ENCODE measurements around the gene SFMBT1.
"Not testable (repeated sequence)": the region's sequence is repeated elsewhere in the genome, so short reads cannot be mapped to it uniquely, and the experiment has no call there.

The SFMBT1 gene

DNA sequence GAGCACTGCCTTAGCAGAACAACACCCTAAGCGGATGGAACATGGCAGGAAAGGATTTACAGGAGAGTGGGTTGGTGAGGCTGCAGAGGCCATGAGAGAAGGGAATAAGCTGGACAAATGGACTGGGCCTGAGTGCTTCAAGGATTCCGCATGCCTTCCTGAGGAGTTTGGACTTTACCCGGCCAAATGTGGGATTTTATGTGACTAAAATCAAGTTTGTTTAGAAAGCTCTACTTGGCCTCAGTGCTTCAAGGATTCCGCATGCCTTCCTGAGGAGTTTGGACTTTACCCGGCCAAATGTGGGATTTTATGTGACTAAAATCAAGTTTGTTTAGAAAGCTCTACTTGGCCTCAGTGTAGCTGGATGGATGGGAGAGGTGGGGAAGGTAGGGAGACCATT lies 10.9 kb downstream of the SFMBT1 start:
- DNase-seq, result not testable (repeated sequence)

DNA sequence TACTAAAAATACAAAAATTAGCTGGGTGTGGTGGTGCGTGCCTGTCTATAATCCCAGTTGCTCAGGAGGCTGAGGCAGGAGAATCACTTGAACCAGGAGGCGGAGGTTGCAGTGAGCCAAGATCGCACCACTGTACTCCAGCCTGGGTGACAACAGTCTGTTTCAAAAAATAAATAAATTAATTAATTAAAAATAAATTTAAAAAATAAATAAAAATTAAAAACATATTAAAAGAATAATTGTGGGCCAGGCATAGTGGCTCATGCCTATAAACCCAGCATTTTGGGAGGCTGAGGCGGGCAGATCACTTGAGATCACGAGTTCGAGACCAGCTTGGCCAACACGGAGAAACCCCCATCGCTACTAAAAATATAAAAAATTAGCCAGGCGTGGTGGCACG lies 11.5 kb downstream of the SFMBT1 start:
- not testable (repeated sequence) for DNase-seq

DNA sequence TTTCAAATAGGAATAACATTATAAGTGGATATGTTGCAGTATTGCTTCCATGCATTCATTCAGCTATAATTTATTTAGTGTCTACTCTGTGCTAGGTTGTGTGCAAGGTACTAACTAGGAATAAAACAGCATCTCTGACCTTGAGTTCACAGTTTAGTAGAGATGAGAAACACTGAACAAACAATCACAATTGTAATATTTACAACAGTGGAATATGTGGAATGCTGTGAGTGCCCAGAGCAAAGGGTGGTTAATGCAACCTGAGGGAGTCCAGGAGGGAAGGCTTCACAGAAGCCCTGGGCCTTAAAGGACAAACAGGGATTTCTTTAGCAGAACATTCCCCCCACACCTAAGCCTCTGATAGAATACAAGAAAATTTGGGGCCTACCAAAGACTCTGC lies 13.3 kb downstream of the SFMBT1 start:
- DNase-seq, result no peak

DNA sequence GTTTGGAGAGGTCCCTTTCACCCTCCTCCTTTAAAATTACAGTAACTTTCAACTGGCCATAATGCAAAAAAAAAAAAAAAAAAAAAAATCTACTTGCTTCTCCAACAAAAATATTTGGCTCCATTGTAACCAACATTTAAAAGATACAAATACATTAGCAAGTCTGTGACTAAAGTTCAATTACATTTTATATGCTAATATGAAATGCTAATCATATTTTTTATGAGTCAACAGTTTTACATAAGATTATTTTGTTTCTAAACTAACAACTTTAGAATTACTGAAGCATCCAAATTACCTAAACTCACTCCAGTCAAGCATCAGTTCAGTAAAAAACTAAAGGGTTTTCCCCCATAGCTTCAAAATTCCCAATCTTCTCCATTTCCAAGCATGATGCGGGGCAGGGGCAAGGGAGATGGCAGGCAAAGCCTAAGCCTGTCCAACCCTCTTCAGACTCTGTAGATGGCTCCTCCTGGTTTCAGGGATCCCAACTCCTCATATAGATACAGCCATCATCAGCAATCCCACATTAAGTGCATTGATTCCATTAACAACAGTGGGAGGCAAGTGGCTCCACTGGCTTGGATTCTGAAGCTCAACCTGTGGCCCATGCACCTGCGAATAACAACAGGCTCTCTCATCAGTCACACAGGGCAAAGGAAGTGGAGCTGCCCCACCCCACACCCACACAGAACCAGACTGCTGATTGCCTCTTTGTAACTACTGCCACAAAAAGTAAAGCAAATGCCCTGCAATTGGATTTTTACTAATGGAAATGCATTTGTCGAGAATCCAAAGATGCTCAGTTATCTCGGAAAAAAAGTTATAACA lies 15.0 kb downstream of the SFMBT1 start:
- no peak for DNase-seq

DNA sequence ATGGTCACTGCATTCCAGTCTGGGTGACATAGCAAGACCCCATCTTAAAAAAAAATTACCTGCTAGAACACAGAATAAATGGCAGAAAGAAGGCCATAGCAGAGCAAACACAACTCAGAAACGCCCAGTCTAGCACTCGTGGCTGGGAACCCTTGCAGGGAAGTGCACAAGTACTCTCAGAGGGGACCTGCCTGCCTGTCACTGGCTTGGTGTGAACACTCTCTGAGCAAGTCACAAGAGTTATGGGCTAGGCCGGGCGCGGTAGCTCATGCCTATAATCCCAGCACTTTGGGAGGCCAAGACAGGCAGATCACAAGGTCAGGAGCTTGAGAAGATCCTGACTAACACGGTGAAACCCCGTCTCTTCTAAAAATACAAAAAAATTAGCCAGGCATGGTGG lies 17.2 kb downstream of the SFMBT1 start:
- DNase-seq, result no peak

DNA sequence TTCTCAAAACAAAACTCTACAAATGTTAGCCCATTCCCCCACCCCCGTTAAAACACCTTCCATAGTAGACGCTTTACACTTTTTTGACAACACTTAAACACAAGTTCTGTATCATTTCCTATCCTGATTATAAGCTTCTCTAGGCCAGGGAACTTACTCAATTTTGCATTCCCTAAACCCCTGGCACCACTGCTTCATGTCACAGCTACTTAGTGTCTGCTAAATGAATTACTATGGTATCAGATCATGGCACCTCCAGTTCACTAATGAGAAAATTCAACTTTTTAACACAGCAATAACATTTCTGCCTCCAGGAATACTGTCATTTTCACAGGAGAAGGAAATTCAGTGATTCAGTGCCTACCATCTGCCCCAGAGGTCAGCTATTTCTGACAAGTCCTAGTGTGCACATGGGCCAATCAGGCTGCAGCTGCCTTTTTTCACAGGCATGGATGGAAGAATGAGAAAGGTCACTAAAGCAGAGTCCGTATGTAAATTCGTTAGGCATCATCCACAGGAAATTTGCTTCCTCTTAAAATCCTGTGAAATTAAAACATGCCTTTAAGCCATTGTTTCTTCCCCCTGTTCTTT lies 18.5 kb downstream of the SFMBT1 start:
- no peak for DNase-seq

DNA sequence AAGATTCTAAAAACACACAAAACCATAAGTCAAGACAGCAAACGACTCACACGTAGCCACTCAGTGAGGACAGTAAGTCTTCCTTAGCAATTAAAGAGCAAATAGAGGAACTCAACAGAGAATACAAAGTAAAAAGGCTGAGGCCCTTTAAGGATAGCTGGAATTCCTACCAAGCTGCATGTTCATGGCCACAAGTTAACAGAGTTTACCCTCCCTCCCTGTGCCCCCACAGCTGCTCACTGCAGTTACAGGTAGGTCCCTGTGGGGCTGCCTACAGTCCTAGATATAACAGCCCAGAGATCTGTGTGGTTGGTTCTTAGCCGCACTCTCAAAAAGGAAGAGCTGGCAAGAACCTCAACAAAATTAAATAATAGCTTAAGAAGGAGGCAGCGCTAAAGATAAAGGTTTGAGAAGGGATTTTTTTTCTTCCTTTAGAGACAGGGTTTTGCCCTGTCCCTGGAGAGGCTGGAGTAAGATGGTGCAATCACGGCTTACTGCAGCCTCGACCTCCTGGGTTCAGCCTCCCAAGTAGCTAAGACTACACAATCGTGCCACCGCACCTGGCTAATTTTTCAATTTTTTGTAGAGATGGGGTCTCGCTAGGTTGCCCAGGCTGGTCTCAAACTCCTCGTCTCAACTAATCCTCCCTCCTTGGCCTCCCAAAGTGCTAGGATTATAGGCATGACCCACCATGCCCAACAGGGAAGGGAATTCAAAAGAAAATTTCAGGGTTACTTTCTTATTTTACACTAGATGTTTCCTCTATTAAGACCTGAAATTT lies 19.3 kb downstream of the SFMBT1 start:
- DNase-seq, result no peak

DNA sequence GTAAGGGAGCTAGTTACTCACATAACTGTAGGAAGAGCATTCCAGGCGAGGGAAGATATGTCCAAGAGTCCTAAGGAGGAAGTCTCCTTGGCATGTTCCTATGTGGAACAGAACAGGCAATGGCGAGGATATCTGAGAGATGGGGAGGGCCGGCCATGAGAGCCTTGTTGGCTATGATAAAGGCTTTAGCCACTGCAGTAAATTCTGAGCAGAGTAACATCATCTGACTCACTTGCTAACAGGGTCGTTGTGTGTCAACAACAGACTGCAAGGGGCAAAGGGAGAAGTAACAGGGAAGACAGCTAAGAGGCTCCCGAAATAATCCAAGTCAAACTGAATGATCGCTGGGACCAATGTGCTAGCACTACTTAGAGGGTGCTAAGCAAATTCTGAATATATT lies 21.6 kb downstream of the SFMBT1 start:
- no peak for DNase-seq

DNA sequence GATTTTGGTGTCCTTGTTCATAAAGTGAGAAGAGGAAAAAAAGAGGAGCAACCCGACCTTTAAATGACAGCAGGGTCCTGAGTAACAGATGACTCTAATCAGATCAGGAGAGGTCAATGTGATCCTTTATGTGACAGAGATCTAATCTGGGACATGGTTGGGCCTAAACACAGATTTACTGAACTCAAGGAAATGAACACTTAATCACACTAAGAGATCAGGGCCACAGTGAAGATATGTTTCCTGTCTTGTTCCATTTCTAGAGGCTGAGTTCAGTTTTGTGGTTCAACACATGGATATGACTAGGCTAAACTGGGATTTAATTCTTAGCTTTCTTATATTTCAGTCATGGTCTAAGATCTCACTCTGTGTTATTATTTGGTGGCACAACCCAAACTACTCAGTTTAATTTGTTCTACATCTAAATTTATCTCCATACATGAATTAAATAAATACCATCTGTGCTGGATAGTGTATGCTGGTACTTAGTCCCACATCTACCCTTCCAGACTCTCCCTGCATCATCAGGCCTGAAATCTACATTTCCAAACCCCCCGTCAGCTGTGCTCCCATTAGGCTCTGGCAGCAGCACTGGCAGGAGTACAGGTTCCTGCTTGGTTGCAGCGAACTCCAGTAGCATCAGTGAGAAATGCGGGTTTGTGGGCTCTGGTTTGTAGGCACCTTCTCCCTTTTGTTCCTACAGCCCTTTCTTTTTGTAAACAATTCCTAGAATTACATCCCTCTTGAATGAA lies 22.6 kb downstream of the SFMBT1 start:
- no peak for DNase-seq

DNA sequence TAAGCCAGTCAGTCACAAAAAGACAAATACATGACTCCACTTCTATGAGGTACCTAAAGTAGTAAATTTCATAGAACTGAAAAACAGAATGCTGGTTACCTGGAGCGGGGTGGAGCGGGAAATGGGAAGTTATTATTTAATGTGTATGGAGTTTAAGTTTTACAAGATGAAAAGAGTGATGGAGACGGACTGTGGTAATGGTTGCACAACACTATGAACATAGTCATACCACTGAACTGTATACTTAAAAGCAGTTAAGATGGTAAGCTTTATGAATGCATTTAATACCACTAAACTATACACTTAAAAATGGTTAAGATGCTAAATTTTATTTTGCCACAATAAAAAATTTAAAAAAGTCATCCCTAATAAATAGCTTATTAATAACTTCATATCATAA lies 23.2 kb downstream of the SFMBT1 start:
- DNase-seq, result no peak

DNA sequence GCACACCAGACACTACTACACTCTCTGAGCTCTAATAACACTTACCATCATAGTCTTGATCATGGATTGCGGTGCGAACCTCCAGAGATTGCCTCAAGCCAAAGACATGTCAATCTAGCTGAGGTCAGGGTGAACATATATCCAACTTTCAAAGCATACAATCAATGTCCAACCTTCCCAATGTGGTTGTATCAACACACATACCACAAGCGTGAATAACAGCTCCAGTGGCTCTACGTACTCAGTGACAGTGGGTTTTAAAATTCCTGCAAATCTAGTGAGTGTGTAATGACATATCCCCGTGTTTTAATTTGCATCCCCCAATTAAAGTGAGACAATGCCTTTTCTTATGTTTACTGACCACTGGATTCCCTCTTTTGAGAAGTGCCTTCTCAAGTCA lies 29.6 kb downstream of the SFMBT1 start:
- no peak for DNase-seq

DNA sequence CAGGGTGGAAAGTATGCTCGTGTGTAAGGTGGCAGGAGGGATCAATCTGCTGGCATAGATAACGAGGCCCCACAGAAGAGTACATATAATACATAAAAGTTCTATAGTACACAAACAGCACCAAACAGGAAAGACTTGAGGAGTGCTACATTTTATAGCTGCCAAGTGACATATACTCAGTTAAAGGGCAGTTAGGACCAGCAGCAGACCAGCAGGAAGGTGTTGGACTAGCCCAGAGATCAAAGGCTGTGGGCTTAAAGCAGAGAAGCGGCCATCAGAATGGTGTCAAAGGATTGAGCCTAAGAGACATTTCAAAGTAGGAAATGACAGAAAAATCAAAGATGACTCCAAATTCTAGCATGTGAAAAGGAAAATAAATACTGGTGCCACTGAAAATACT lies 34.5 kb downstream of the SFMBT1 start:
- DNase-seq, result no peak

DNA sequence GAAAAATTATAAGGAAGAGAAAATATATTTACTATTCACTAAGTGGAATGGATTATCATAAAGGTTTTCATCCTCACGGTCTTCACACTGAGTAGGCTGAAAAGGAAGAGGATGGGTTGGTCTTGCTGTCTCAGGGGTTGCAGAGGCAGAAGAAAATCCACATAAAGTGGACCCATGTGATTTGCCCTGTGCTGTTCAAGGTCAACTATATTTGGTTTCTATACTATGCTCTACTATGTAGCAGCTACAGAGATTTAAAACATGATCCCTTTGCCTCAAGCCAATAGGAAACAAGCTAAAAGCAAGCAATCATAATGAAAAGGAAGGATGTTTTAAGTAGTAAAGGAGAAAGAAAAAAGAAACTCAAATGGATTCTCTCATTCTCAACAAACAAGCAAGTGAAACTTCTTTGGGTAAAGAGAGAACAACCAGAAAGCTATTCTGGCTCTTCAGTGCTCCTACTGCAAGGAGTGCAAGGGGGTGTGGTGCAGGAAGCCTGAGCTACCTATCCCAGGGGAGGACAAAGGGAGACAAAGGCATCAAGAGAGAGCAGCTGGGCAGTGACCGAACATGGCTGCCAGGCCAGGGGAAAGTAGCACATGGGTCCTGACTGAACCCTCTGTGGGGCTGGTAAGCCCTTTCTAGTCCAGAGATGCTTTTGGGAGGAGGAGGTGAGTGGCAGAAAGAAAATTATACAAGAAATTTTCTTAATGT lies 35.9 kb downstream of the SFMBT1 start:
- peak; percentile 33 for DNase-seq

DNA sequence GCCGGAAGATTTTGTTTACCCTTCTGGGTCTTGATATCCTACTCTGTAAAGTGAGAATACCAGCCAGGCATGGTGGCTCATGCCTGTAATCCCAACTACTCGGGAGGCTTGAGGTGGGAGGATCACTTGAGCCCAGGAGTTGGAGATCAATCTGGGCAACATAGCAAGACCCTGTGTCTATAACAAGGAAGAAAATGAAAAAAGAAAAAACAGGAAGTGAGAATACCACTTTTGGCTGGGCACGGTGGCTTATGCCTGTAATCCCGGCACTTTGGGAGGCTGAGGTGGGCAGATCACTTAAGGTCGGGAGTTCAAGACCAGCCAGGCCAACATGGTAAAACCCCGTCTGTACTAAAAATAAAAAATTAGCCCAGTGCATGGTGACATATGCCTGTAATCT lies 36.9 kb downstream of the SFMBT1 start:
- no peak for DNase-seq

DNA sequence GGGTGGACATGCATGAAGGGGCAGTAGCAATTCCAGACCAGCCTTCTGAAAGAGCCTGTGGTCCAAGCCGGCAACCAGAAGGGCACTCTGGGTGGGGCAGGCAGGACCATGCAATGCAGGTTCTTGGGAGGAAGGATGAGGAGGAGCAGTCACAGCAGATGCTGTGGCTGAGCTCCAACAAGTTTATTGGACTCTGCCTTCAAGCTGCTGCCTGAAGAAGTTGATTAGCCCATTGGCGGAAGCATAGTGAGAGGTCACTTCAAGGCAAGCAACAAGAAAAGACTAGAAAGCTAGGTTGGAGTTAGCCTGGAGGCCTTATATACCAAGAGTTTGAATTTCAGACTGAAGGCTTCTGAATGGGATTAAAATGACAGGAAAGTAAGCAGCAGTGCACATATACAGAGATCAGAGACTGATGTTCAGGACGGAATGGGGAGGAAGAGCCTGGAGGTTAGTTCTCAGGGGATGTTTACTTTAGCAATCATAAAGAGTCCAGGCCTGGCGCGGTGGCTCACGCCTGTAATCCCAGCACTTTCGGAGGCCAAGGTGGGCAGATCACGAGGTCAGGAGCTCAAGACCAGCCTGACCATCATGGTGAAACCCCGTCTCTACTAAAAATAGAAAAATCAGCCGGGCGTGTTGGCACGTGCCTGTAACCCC lies 39.9 kb downstream of the SFMBT1 start:
- no peak for DNase-seq

DNA sequence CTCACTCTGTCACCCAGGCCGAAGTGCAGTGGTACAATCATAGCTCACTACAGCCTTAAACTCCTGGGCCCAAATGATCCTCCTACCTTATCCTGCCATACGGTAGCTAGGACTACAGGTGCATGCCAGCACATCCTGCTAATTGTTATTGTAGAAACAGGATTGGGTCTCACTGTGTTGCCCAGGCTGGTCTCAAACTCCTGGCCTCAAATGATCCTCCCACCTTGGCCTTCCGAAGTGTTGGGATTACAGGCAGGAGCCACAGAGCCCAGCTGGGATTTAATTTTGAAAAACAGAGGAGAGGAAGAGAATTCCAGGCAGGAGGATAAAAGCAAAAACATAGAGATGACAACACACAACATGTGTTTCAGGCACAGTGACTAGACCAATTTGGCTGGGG lies 40.5 kb downstream of the SFMBT1 start:
- no peak for DNase-seq

DNA sequence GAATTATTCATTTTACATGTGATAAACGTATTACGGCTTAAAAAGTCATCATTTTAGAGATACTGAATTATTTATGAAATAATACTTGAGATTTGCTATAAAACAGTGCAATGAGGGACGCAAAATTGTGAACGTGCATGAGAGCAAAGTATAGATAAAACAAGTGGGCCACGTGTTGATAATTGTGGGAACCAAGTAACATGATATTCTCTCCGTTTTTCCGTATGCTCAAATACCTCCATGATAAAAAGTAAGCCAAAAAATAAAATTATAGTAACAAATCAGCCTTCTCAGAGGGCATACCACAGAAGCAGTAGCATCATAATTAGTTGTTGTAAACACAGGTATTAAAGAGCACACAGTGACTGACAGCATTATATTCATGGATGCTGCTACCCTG lies 42.6 kb downstream of the SFMBT1 start:
- no peak for DNase-seq

DNA sequence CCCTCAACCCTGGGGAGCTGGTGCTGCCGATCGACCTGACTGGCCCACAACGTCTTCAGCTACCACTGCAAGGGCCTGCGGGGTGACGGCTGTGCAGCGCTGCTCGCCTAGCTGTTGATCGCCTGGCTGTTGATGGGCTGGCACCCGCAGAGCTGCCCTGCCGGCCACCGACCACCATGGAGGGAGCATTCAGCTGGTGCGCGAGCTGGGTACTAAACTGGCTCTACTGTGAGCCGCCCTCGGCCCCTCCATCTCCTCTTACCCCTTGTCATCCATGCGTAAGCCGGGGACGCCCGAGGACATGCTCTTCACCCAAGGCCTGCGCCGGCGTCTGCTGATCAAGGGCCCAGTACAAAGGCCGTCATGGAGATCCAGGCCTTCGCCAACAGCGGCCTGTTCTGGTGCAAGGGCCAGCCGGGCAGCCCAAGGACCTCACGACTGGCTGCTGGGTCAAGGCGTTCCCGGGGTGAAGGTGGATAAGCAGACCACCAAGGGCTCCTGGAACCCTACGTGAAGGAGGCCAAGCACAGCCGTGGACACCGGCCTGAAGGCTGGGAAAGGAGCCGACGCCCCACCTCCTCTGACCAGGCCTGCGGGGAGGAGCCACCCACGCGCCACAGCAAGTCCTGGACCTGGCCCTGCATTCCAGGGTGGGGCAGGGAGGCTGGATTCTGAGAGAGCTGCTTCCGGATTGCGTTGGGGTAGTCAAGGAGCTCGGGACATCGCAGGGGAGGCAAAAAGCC lies 46.9 kb downstream of the SFMBT1 start:
- no peak for DNase-seq

DNA sequence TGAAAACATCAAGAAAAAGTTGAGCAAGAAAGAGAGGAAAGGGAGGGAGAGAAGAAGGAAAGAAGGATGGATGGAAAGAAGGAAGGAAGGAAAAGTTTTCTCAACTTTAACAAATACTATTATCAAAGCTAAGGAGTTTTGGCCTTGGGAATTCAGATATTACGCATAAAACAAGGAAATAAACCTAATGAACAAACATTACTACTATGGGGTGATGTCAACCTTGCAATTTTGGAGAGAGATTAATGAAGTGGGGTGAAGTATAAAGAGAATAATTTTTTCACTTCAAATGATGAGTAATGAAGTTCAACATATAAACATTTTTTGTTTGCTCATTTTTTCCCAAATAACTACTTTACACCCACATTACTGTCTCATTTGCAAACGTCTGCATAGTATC lies 55.2 kb downstream of the SFMBT1 start:
- DNase-seq, result no peak

DNA sequence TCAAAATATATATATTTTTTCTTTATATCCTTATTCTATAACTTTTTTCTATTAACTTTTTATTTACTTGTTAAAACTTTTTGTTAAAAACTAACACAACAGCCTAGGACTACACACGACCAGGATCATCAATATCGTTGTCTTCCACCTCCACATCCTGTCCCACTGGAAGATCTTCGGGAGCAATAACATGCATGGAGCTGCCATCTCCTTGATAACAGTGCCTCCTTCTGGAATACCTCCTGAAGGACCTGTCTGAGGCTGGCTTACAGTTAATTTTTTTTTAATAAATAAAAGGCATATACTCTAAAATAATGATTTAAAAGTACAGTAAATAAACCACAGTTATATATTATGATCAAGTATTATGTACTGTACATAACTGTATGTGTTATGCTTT lies 58.9 kb downstream of the SFMBT1 start:
- no peak for DNase-seq

DNA sequence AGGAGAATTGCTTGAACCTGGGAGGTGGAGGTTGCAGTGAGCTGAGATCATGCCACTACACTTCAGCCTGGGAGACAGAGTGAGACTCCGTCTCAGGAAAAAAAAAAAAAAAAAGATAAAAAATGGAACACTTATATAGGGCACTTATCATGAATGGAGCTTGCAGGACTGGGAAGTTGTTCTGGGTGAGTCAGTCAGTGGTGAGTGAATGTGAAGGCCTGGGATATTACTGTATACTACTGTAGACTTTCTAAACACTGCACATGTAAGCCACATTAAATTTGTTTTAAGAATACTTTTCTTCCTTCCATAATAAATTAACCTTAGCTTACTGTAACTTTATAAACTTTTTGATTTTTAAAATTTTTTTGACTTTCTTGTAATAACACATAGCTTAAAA lies 59.8 kb downstream of the SFMBT1 start:
- DNase-seq, result no peak
